Measurements from ENCODE around the gene EHMT1.

DNA sequence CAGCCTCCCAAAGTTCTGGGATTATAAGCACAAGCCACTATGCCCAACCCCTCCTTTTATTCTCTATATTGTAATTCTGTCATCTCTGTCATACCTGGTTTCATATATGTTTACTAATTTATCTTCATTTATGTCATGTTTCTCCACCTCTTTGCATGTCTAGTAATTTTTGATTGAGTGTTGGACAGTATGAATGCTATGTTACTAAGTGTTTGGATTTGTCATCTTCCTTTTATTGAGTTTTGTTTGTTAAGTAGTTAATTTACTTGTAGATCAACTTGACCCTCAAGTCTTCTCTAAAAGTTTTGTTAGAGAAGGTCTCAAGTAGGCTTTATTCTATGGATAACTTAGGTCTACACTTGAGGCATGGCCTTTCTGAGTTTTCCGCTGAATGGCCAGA is 241.6 kb downstream of the EHMT1 start:
- TF ChIP-seq TAF1 (IDR thresholded peaks at IDR 0.05; ENCODE audit: borderline replicate concordance, insufficient read depth, low read length) (no peak), POLR2AphosphoS5 (IDR thresholded peaks at IDR 0.05; ENCODE audit: low read depth, low read length) (no peak)
